ENCODE data around the gene ISL2. TPM values are rescaled to one million over a fixed set of nuclear protein-coding genes. Genes with fewer than 3 reads are reported as not detected.

ISL2 gene
- total and polyA plus RNA-seq, 2 donors (not counting 1 experiment from before 2014, with no cell fraction given) = 0.03 to 0.17 TPM

- Histone ChIP-seq H3K27ac (ENCODE audit: insufficient read depth, low read length) (no peak overlapping the region), H3K9ac (ENCODE audit: insufficient read depth, low read length) (no peak overlapping the region), H3K27me3 (ENCODE audit: control insufficient read depth, insufficient read depth, low read length) (no peaks in the 10 kb centered on the region), H3K4me2 (ENCODE audit: extremely low read depth, insufficient read depth, low read length) (no peak overlapping the region), H3K9me3 (ENCODE audit: control insufficient read depth, insufficient read depth, low read depth, low read length) (no peaks in the 10 kb centered on the region), H2AFZ (ENCODE audit: low read length) (no peak overlapping the region), H4K20me1 (ENCODE audit: control insufficient read depth, extremely low read depth, insufficient read depth, low read length) (no peaks in the 10 kb centered on the region), H3K4me3 (replicated peaks in 1 of 4; ENCODE audit: control extremely low read depth in 1 of 4, insufficient read depth in 1 of 4, low read depth in 3 of 4, low read length in 4 of 4) (no peak overlapping the region), H3K79me2 (ENCODE audit: control insufficient read depth, insufficient read depth, low read length) (no peaks in the 10 kb centered on the region), H3K36me3 (ENCODE audit: control insufficient read depth, insufficient read depth, low read length) (no peaks in the 10 kb centered on the region), H3K4me1 (ENCODE audit: control insufficient read depth, extremely low read depth, insufficient read depth, low read length) (no peaks in the 10 kb centered on the region)
- TF ChIP-seq EZH2 (IDR thresholded peaks at IDR 0.05; ENCODE audit: low read length, missing control alignments) = no peak
- TF ChIP-seq CTCF (conservative IDR thresholded peaks at IDR 0.05 in 1 of 2, IDR thresholded peaks at IDR 0.05 in 1 of 2; ENCODE audit: low read depth in 1 of 2, low read length in 2 of 2) = no peak
- DNase-seq (ENCODE audit: low read depth in 2 of 2) = no peak
These were observed 47.8 kb downstream of the ISL2 start for GRCh38 chr15:76384409-76384808.

DNA sequence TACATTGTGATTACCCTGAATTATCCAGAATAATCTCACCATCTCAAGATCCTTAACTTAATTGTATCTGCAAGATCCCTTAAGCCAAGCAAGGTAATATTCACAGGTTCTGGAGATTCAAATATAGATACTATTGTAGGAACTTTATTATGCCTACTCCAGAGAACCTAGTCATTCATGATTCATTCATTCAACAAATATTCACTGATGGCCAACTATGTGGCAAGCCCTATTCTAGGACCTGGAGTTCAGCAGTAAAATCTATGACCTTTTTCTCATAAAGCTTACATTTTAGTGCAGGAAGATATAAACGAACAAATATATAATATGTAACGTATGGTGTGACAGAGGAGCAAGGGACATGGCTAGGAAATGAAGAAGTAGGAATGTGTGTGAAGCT, 49.6 kb downstream of the ISL2 start:
- Histone ChIP-seq H3K9me3 (ENCODE audit: control insufficient read depth, insufficient read depth, low read depth, low read length) (no peaks in the 10 kb centered on the region), H2AFZ (ENCODE audit: low read length) (no peak overlapping the region), H3K36me3 (ENCODE audit: control insufficient read depth, insufficient read depth, low read length) (no peaks in the 10 kb centered on the region), H3K79me2 (ENCODE audit: control insufficient read depth, insufficient read depth, low read length) (no peaks in the 10 kb centered on the region), H3K9ac (ENCODE audit: insufficient read depth, low read length) (no peak overlapping the region), H3K4me3 (replicated peaks in 1 of 4; ENCODE audit: control extremely low read depth in 1 of 4, insufficient read depth in 1 of 4, low read depth in 3 of 4, low read length in 4 of 4) (no peak overlapping the region), H4K20me1 (ENCODE audit: control insufficient read depth, extremely low read depth, insufficient read depth, low read length) (no peaks in the 10 kb centered on the region), H3K27ac (ENCODE audit: insufficient read depth, low read length) (no peak overlapping the region), H3K4me2 (ENCODE audit: extremely low read depth, insufficient read depth, low read length) (no peak overlapping the region), H3K4me1 (ENCODE audit: control insufficient read depth, extremely low read depth, insufficient read depth, low read length) (no peaks in the 10 kb centered on the region), H3K27me3 (ENCODE audit: control insufficient read depth, insufficient read depth, low read length) (no peaks in the 10 kb centered on the region)
- DNase-seq (ENCODE audit: low read depth in 2 of 2) = no peak
- TF ChIP-seq CTCF (conservative IDR thresholded peaks at IDR 0.05 in 1 of 2, IDR thresholded peaks at IDR 0.05 in 1 of 2; ENCODE audit: low read depth in 1 of 2, low read length in 2 of 2) = no peak
- TF ChIP-seq EZH2 (IDR thresholded peaks at IDR 0.05; ENCODE audit: low read length, missing control alignments) = no peak

DNA sequence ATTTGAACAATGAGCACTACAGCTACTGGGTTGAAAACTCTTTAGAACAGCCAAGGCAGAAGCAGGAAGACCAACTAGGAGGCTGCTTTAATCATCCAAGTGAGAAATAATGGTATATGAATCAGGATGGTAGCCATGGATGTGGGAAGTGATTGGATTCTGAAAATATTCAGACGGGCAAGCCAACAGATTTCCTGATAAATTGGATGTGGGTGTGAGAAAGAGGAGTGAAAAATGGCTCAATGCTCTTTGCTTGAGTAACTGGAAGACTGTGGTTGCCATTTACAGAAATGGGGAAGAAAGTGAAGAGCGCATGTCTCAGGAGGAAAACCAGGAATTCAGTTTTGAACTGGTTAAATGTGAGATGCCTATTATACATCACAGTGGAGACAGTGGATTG, 50.4 kb downstream of the ISL2 start:
- no peak overlapping the region for H3K4me2 ChIP-seq (ENCODE audit: extremely low read depth, insufficient read depth, low read length)
- peak in 1 of 2 donors; percentile 62 for DNase-seq (ENCODE audit: low read depth in 2 of 2)
- no peak for TF ChIP-seq CTCF (conservative IDR thresholded peaks at IDR 0.05 in 1 of 2, IDR thresholded peaks at IDR 0.05 in 1 of 2; ENCODE audit: low read depth in 1 of 2, low read length in 2 of 2)
- TF ChIP-seq EZH2 (IDR thresholded peaks at IDR 0.05; ENCODE audit: low read length, missing control alignments) = no peak

More for the DNA sequence above, 50.4 kb downstream of the ISL2 start:
- no peaks in the 10 kb centered on the region for H3K9me3 ChIP-seq (ENCODE audit: control insufficient read depth, insufficient read depth, low read depth, low read length)
- H3K4me1 ChIP-seq (ENCODE audit: control insufficient read depth, extremely low read depth, insufficient read depth, low read length) = no peaks in the 10 kb centered on the region
- H3K36me3 ChIP-seq (ENCODE audit: control insufficient read depth, insufficient read depth, low read length) = no peaks in the 10 kb centered on the region
- no peaks in the 10 kb centered on the region for H4K20me1 ChIP-seq (ENCODE audit: control insufficient read depth, extremely low read depth, insufficient read depth, low read length)
- H3K4me3 ChIP-seq (replicated peaks in 1 of 4; ENCODE audit: control extremely low read depth in 1 of 4, insufficient read depth in 1 of 4, low read depth in 3 of 4, low read length in 4 of 4) = no peak overlapping the region
- no peaks in the 10 kb centered on the region for H3K79me2 ChIP-seq (ENCODE audit: control insufficient read depth, insufficient read depth, low read length)
- no peak overlapping the region for H2AFZ ChIP-seq (ENCODE audit: low read length)
- H3K27ac ChIP-seq (ENCODE audit: insufficient read depth, low read length) = no peak overlapping the region
- H3K9ac ChIP-seq (ENCODE audit: insufficient read depth, low read length) = no peak overlapping the region
- no peaks in the 10 kb centered on the region for H3K27me3 ChIP-seq (ENCODE audit: control insufficient read depth, insufficient read depth, low read length)

Measured in fibroblast of lung (primary cell).